Common myeloid progenitor, CD34-positive (primary cell): ENCODE measurements around the gene UTP15.
A peak's percentile ranks its signal among the peaks of the same experiment; 100 is the strongest.

Experiments
- CTCF ChIA-PET: fragments of 350-600 bp; sonication (Branson Sonifier 250); formaldehyde crosslinking; loops from one replicate; lab custom pipeline; 2021; ENCODE audit warnings: antibody characterized with exemption; lab: Charles Lee
- POLR2A ChIA-PET: fragments of 350-600 bp; sonication (Branson Sonifier 250); formaldehyde crosslinking; loops from one replicate; lab custom pipeline; 2021; ENCODE audit warnings: antibody characterized with exemption; lab: Charles Lee
- DNase-seq, 3 donors: peaks; one replicate each; pipeline versions ENCODE4 v3.0.0 to v3.0.0-alpha.2; 2013
- H3K27ac ChIP-seq, 2 experiments: 1 replicate in 1 of 2; 2 replicates in 1 of 2; pipeline ENCODE4 v1.7.0; 2013; ENCODE audit warnings: inconsistent platforms in 2 of 2, low read length in 2 of 2, mild to moderate bottlenecking in 2 of 2, low read depth in 1 of 2, moderate library complexity in 1 of 2; ENCODE audit not compliant: severe bottlenecking in 2 of 2, insufficient read depth in 1 of 2, poor library complexity in 1 of 2
- H3K27me3 ChIP-seq, 5 experiments: replicated peaks in 2 of 5; 1 replicate in 3 of 5; 2 replicates in 2 of 5; pipeline versions ENCODE4 v1.6.1 to v1.7.0; 2013; ENCODE audit warnings: low read length in 4 of 5, mild to moderate bottlenecking in 2 of 5, moderate library complexity in 2 of 5, inconsistent platforms in 1 of 5; ENCODE audit not compliant: insufficient read depth in 5 of 5, control insufficient read depth in 4 of 5
- H3K36me3 ChIP-seq, 4 experiments: 1 replicate in 2 of 4; 2 replicates in 2 of 4; pipeline versions ENCODE4 v1.6.1 to v1.7.0; 2013; ENCODE audit warnings: low read length in 3 of 4, control low read depth in 1 of 4, mild to moderate bottlenecking in 1 of 4; ENCODE audit not compliant: control insufficient read depth in 4 of 4, insufficient read depth in 4 of 4
- H3K4me1 ChIP-seq, 4 experiments: 1 replicate in 3 of 4; 2 replicates in 1 of 4; pipeline versions ENCODE4 v1.6.1 to v1.7.1; 2013; ENCODE audit warnings: low read length in 3 of 4, mild to moderate bottlenecking in 3 of 4, control low read depth in 1 of 4, inconsistent platforms in 1 of 4, moderate library complexity in 1 of 4; ENCODE audit not compliant: control insufficient read depth in 4 of 4, insufficient read depth in 4 of 4; ENCODE audit errors: control extremely low read depth in 1 of 4
- H3K4me3 ChIP-seq, 7 experiments: 1 replicate in 4 of 7; 2 replicates in 3 of 7; pipeline versions ENCODE4 v1.5.1 to v1.7.0; 2013; ENCODE audit warnings: mild to moderate bottlenecking in 7 of 7, low read length in 6 of 7, moderate library complexity in 6 of 7, inconsistent platforms in 2 of 7, low read depth in 2 of 7, control low read depth in 1 of 7; ENCODE audit not compliant: insufficient read depth in 4 of 7, control insufficient read depth in 1 of 7; ENCODE audit errors: extremely low read depth in 1 of 7
- H3K9me3 ChIP-seq, 5 experiments: 1 replicate in 4 of 5; 2 replicates in 1 of 5; pipeline versions ENCODE4 v1.6.1 to v1.7.1; 2013; ENCODE audit warnings: low read length in 4 of 5, mild to moderate bottlenecking in 2 of 5, inconsistent platforms in 1 of 5, low read depth in 1 of 5, moderate library complexity in 1 of 5; ENCODE audit not compliant: control insufficient read depth in 4 of 5, insufficient read depth in 2 of 5; ENCODE audit errors: control extremely low read depth in 1 of 5
- WGBS: methylation state at CpG from one replicate; pipeline ENCODE4 v1.1.5; 2013; ENCODE audit not compliant: insufficient coverage; 5-methylcytosine and 5-hydroxymethylcytosine counted together

Gene UTP15

GRCh38 chr5:73607228-73607627, 41.7 kb downstream of the UTP15 start:
- CTCF ChIA-PET: interaction anchor here (1.3 kb wide), 1 partner anchor 18 kb away, joined by 7 read pairs; no protein-coding TSS in a partner anchor
- no peak for DNase-seq
- Histone ChIP-seq H3K4me3 (no peak overlapping the region), H3K36me3 (no peaks in the 10 kb centered on the region), H3K4me1 (no peaks in the 10 kb centered on the region), H3K27me3 (no peaks in the 10 kb centered on the region), H3K27ac (no peak overlapping the region), H3K9me3 (peaks cover 0 to 7% (median 0%) of the 10 kb centered on the region in 5 experiments)
- POLR2A ChIA-PET: no interaction called here

GRCh38 chr5:73612799-73613198, 47.3 kb downstream of the UTP15 start:
- Histone ChIP-seq H3K4me3 (no peak overlapping the region), H3K9me3 (peaks cover 0 to 4% (median 0%) of the 10 kb centered on the region in 5 experiments), H3K36me3 (no peaks in the 10 kb centered on the region), H3K4me1 (no peaks in the 10 kb centered on the region), H3K27me3 (no peaks in the 10 kb centered on the region), H3K27ac (no peak overlapping the region)
- WGBS: 100% methylated on average over 3 of the region's 3 CpGs
- CTCF ChIA-PET: no interaction called here
- DNase-seq: no peak
- POLR2A ChIA-PET: no interaction called here

- Histone ChIP-seq H3K4me3 (no peak overlapping the region), H3K9me3 (peaks cover 0 to 4% (median 0%) of the 10 kb centered on the region in 5 experiments), H3K27me3 (no peaks in the 10 kb centered on the region), H3K27ac (no peak overlapping the region), H3K36me3 (no peaks in the 10 kb centered on the region), H3K4me1 (no peaks in the 10 kb centered on the region)
- DNase-seq: no peak
- CTCF ChIA-PET: interaction anchor here (1.4 kb wide), 1 partner anchor 23 kb away, joined by 3 read pairs; no protein-coding TSS in a partner anchor
- 100% methylated on average over 2 of the region's 2 CpGs for WGBS
- POLR2A ChIA-PET: no interaction called here
Measured at GRCh38 chr5:73615085-73615484, 49.5 kb downstream of the UTP15 start.

- Histone ChIP-seq H3K4me1 (no peaks in the 10 kb centered on the region), H3K36me3 (no peaks in the 10 kb centered on the region), H3K27ac (no peak overlapping the region), H3K9me3 (no peaks in the 10 kb centered on the region), H3K4me3 (no peak overlapping the region), H3K27me3 (no peaks in the 10 kb centered on the region)
- ChIA-PET POLR2A (no interaction called here), CTCF (no interaction called here)
- DNase-seq: no peak
- 93% methylated on average over 2 of the region's 4 CpGs for WGBS
Measured at GRCh38 chr5:73615947-73616346, 50.4 kb downstream of the UTP15 start.

- POLR2A ChIA-PET: no interaction called here
- peak in 1 of 3 donors; percentile 4 for DNase-seq
- CTCF ChIA-PET: interaction anchor here (2.0 kb wide), 1 partner anchor 76 kb away, joined by 5 read pairs; no protein-coding TSS in a partner anchor
- H3K4me3 ChIP-seq: no peak overlapping the region
- H3K4me1 ChIP-seq: no peaks in the 10 kb centered on the region
- H3K27ac ChIP-seq: no peak overlapping the region
- 100% methylated on average over 8 of the region's 9 CpGs for WGBS
- no peaks in the 10 kb centered on the region for H3K27me3 ChIP-seq
- no peaks in the 10 kb centered on the region for H3K9me3 ChIP-seq
- H3K36me3 ChIP-seq: no peaks in the 10 kb centered on the region
Measured at GRCh38 chr5:73617510-73618279, 52.2 kb downstream of the UTP15 start.

- 78% methylated on average over 1 of the region's 4 CpGs for WGBS
- Histone ChIP-seq H3K4me3 (no peak overlapping the region), H3K27me3 (no peaks in the 10 kb centered on the region), H3K9me3 (no peaks in the 10 kb centered on the region), H3K4me1 (no peaks in the 10 kb centered on the region), H3K36me3 (no peaks in the 10 kb centered on the region), H3K27ac (no peak overlapping the region)
- ChIA-PET POLR2A (no interaction called here), CTCF (no interaction called here)
- DNase-seq: no peak
Measured at GRCh38 chr5:73619606-73620333, 54.2 kb downstream of the UTP15 start.

- no peaks in the 10 kb centered on the region for H3K36me3 ChIP-seq
- CTCF ChIA-PET: no interaction called here
- 71% methylated on average over 1 of the region's 1 CpG for WGBS
- H3K4me3 ChIP-seq: no peak overlapping the region
- H3K4me1 ChIP-seq: peaks cover 0 to 5% (median 2%) of the 10 kb centered on the region in 4 experiments
- DNase-seq: no peak
- no peaks in the 10 kb centered on the region for H3K27me3 ChIP-seq
- H3K27ac ChIP-seq: no peak overlapping the region
- no peaks in the 10 kb centered on the region for H3K9me3 ChIP-seq
- POLR2A ChIA-PET: no interaction called here
Measured at GRCh38 chr5:73620334-73620687, 54.8 kb downstream of the UTP15 start.
